Nephron (organoid): Measurements from ENCODE around the gene HRH4.
A peak's percentile ranks its signal among the peaks of the same experiment; 100 is the strongest.

Source experiments
- H3K27ac Mint-ChIP-seq, 3 experiments: 2 replicates each; pipeline ENCODE4 v1.8.0; 2020; ENCODE audit warnings: mixed read lengths in 3 of 3, mild to moderate bottlenecking in 2 of 3, moderate library complexity in 1 of 3
- H3K27me3 Mint-ChIP-seq: 2 replicates; pipeline ENCODE4 v1.8.0; 2021; ENCODE audit warnings: low read depth, mild to moderate bottlenecking, moderate library complexity, mixed read lengths
- H3K36me3 Mint-ChIP-seq: 2 replicates; pipeline ENCODE4 v1.8.0; 2020; ENCODE audit warnings: low read depth, mixed read lengths
- H3K4me1 Mint-ChIP-seq: 2 replicates; pipeline ENCODE4 v1.8.0; 2020; ENCODE audit warnings: mixed read lengths
- H3K4me3 Mint-ChIP-seq, 3 experiments: 2 replicates each; pipeline ENCODE4 v1.8.0; 2020; ENCODE audit warnings: mild to moderate bottlenecking in 3 of 3, mixed read lengths in 3 of 3, moderate library complexity in 2 of 3
- H3K9me3 Mint-ChIP-seq: 2 replicates; pipeline ENCODE4 v1.8.0; 2020; ENCODE audit warnings: mixed read lengths
- CTCF ChIP-seq, 3 experiments: fragments of 200-600 bp; sonication (generic); IDR thresholded peaks; one replicate each; pipeline ENCODE4 v1.5.0; 2021; ENCODE audit warnings: antibody characterized with exemption in 3 of 3; ENCODE audit not compliant: unreplicated experiment in 3 of 3

Gene HRH4

GRCh38 chr18:24429188-24429587 is 31.2 kb upstream of the HRH4 start:
- no peak for TF ChIP-seq CTCF (IDR thresholded peaks at IDR 0.05; ENCODE audit: unreplicated experiment in 3 of 3)
- H3K27me3 Mint-ChIP-seq, result peaks cover 16% of the 10 kb centered on the region
- peaks cover 26% of the 10 kb centered on the region for H3K36me3 Mint-ChIP-seq
- H3K4me3 Mint-ChIP-seq, result peak overlapping the region; percentile 1 to 49 (median 19)
- peaks cover 34% of the 10 kb centered on the region for H3K4me1 Mint-ChIP-seq
- no peak overlapping the region for H3K27ac Mint-ChIP-seq
- H3K9me3 Mint-ChIP-seq, result peaks cover 3% of the 10 kb centered on the region

GRCh38 chr18:24432618-24433017 is 27.8 kb upstream of the HRH4 start:
- Mint-ChIP-seq H3K36me3 (peaks cover 44% of the 10 kb centered on the region), H3K9me3 (no peaks in the 10 kb centered on the region), H3K27me3 (no peaks in the 10 kb centered on the region), H3K4me3 (no peak overlapping the region), H3K27ac (no peak overlapping the region), H3K4me1 (peaks cover 17% of the 10 kb centered on the region)
- TF ChIP-seq CTCF (IDR thresholded peaks at IDR 0.05; ENCODE audit: unreplicated experiment in 3 of 3), result no peak

- Mint-ChIP-seq H3K9me3 (no peaks in the 10 kb centered on the region), H3K27me3 (no peaks in the 10 kb centered on the region), H3K4me1 (no peaks in the 10 kb centered on the region), H3K27ac (peak overlapping the region in 1 of 3 experiments; percentile 8), H3K4me3 (no peak overlapping the region), H3K36me3 (peaks cover 66% of the 10 kb centered on the region)
- no peak for TF ChIP-seq CTCF (IDR thresholded peaks at IDR 0.05; ENCODE audit: unreplicated experiment in 3 of 3)
Measured at GRCh38 chr18:24436939-24437338, 23.5 kb upstream of the HRH4 start.

GRCh38 chr18:24443870-24444269 is 16.6 kb upstream of the HRH4 start:
- Mint-ChIP-seq H3K4me3 (no peak overlapping the region), H3K9me3 (no peaks in the 10 kb centered on the region), H3K27me3 (no peaks in the 10 kb centered on the region), H3K36me3 (peaks cover 78% of the 10 kb centered on the region), H3K27ac (no peak overlapping the region), H3K4me1 (no peaks in the 10 kb centered on the region)
- TF ChIP-seq CTCF (IDR thresholded peaks at IDR 0.05; ENCODE audit: unreplicated experiment in 3 of 3), result no peak

- TF ChIP-seq CTCF (IDR thresholded peaks at IDR 0.05; ENCODE audit: unreplicated experiment in 3 of 3), result no peak
- Mint-ChIP-seq H3K27me3 (no peaks in the 10 kb centered on the region), H3K27ac (no peak overlapping the region), H3K4me1 (no peaks in the 10 kb centered on the region), H3K9me3 (no peaks in the 10 kb centered on the region), H3K36me3 (peaks cover 77% of the 10 kb centered on the region), H3K4me3 (no peak overlapping the region)
Measured at GRCh38 chr18:24446453-24446852, 14.0 kb upstream of the HRH4 start.

GRCh38 chr18:24446953-24447538 is 13.4 kb upstream of the HRH4 start:
- Mint-ChIP-seq H3K4me1 (no peaks in the 10 kb centered on the region), H3K27me3 (no peaks in the 10 kb centered on the region), H3K27ac (no peak overlapping the region), H3K9me3 (no peaks in the 10 kb centered on the region), H3K36me3 (peaks cover 76% of the 10 kb centered on the region), H3K4me3 (no peak overlapping the region)
- TF ChIP-seq CTCF (IDR thresholded peaks at IDR 0.05; ENCODE audit: unreplicated experiment in 3 of 3), result peak in 2 of 3 experiments; percentile 11 to 20
